ENCODE results near the gene CEP350.

DNA sequence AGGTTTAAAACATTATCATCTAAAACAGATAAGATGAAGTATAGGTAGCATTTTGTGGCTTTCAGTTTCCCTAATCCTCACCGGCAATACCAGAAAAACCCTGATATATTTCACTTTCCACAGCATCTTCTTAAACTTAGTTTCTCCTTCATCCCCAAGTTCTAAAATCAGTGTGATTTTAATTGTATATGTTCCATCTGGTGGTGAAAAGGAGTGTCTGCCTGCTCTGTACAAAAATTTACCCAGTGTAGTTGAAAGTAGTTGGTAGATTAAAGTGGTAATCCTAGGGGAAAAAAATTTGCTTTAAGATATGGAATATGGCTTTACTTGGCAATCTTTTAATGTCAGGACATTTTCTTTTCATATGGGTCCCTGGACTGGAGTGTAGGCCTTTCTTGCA is 74.3 kb downstream of the CEP350 start:
- TF ChIP-seq, protein P1, sequence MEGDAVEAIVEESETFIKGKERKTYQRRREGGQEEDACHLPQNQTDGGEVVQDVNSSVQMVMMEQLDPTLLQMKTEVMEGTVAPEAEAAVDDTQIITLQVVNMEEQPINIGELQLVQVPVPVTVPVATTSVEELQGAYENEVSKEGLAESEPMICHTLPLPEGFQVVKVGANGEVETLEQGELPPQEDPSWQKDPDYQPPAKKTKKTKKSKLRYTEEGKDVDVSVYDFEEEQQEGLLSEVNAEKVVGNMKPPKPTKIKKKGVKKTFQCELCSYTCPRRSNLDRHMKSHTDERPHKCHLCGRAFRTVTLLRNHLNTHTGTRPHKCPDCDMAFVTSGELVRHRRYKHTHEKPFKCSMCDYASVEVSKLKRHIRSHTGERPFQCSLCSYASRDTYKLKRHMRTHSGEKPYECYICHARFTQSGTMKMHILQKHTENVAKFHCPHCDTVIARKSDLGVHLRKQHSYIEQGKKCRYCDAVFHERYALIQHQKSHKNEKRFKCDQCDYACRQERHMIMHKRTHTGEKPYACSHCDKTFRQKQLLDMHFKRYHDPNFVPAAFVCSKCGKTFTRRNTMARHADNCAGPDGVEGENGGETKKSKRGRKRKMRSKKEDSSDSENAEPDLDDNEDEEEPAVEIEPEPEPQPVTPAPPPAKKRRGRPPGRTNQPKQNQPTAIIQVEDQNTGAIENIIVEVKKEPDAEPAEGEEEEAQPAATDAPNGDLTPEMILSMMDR (IDR thresholded peaks at IDR 0.05) = no peak
- no peak for TF ChIP-seq POLR2A (IDR thresholded peaks at IDR 0.05)
